ENCODE data around the gene RHOD.
A peak's percentile ranks its signal among the peaks of the same experiment; 100 is the strongest.

The RHOD gene

DNA sequence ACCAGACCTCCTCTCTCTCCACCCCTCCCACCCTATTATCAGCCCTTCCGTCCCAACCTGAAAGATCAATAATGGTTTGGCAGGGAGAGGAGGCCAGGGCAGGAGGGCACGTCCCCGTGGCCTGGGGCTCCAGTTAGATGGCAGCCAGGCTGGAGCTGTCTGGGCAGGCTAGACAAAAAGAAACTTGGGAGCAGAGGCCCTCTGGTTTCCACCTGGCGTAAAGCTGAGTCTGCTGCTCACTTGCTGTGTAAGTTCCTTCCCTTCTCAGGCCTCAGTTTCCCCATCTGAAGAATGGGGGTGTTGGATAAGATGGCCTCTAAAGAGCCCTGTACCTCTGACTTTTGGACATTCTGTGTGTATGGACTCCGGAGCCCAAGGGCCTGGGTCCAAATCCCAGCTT is 3.8 kb upstream of the RHOD start:
- H3K9ac ChIP-seq (ENCODE audit: low read depth, low read length): no peak overlapping the region
- H3K4me3 ChIP-seq (ENCODE audit: low read length): no peak overlapping the region
- peaks cover 4% of the 10 kb centered on the region; the same call in 1 of the 2 replicates for H3K4me1 ChIP-seq (ENCODE audit: insufficient read depth, low read length)
- no peaks in the 10 kb centered on the region for H3K36me3 ChIP-seq (ENCODE audit: insufficient read depth, low read depth, low read length)
- no peaks in the 10 kb centered on the region for H3K9me3 ChIP-seq (ENCODE audit: insufficient read depth, low read depth, low read length)
- H3K27me3 ChIP-seq (ENCODE audit: insufficient read depth, low read length): peaks cover 26% of the 10 kb centered on the region
- H3K27ac ChIP-seq (ENCODE audit: low read length): no peak overlapping the region

DNA sequence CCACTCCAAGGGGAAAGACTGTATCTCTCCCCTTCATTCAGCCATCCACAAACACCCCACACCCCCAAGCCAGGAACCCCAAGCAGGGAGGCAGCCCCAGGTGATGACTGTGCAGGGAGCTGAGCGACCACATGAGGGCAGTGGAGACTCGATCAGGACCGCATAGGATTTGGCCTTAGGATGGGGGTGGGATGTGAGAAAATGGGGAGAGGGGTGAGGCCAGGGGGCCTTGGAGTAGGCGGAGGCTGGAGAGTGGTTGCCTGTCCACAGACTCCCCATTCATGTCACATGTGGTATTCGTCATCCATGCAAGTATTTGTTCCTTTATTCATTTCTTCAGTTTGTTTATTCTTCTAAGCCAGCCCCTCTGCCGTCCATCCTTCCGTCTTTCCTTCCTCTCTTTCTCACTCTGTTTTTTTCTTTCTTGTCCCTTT is 2.7 kb upstream of the RHOD start:
- Histone ChIP-seq H3K36me3 (ENCODE audit: insufficient read depth, low read depth, low read length) (no peaks in the 10 kb centered on the region), H3K27ac (ENCODE audit: low read length) (no peak overlapping the region), H3K9me3 (ENCODE audit: insufficient read depth, low read depth, low read length) (no peaks in the 10 kb centered on the region), H3K4me1 (ENCODE audit: insufficient read depth, low read length) (peaks cover 4% of the 10 kb centered on the region; the same call in 1 of the 2 replicates), H3K9ac (ENCODE audit: low read depth, low read length) (no peak overlapping the region), H3K27me3 (ENCODE audit: insufficient read depth, low read length) (peaks cover 26% of the 10 kb centered on the region), H3K4me3 (ENCODE audit: low read length) (no peak overlapping the region)

DNA sequence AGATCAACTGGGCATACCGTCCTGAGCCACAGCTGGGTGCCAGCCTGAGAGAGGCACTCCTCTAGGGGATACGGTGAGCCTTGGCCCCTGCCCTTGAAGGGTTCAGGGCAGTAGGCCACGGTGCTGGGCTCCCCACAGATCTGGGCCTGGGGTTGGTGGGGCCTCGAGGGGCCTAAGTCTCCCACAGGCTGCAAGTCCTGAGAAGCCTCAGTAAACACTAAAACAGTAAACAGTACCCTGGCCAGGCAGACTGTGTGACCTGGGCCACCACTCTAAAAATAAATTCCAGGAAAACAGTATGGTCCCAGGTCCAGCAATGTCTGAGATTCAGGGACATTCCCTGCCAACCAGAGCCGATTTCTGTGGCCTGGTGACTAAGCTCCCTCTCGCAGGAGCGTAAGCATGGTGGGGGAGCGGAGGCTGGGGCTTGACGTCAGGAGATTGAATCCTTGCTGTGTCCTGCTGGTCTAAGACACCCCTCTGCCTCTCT is 2.3 kb upstream of the RHOD start:
- H3K27me3 ChIP-seq (ENCODE audit: insufficient read depth, low read length): peaks cover 26% of the 10 kb centered on the region
- H3K9me3 ChIP-seq (ENCODE audit: insufficient read depth, low read depth, low read length): no peaks in the 10 kb centered on the region
- H3K9ac ChIP-seq (ENCODE audit: low read depth, low read length): no peak overlapping the region
- H3K4me1 ChIP-seq (ENCODE audit: insufficient read depth, low read length): peaks cover 4% of the 10 kb centered on the region; the same call in 1 of the 2 replicates
- H3K36me3 ChIP-seq (ENCODE audit: insufficient read depth, low read depth, low read length): no peaks in the 10 kb centered on the region
- H3K4me3 ChIP-seq (ENCODE audit: low read length): no peak overlapping the region
- no peak overlapping the region for H3K27ac ChIP-seq (ENCODE audit: low read length)

DNA sequence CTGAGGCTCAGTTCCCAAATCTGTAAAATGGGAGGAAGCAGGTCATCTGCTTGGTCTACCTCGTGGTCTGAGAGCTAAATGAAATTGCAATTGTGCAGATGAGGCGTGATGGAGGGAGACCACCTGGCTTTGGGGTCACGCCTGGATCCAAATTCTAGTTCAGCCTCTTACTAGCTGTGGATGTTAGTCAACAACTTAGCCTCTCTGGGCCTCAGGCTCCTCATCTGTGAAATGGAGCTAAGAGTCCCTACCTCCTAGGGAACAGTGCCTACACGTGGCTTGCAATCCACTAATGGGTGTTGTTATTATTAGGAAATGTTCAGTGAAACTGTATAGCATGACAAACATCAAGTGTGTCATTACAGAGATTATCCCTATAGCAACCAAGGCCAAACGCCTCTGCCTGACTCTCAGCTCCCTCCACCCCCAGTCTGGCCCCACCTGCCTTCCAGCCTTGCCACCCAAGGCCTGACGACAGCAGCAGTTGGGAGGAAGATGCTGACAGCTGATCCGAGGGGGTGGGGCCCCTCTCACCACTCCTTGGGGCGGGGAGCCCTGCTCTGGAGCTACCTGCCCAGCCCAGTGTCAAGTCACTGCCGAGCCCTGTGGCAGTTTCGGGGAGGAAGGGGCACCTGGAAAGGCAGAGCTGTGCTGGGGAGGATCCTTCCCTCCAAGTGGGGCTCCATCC is 1.7 kb upstream of the RHOD start:
- no peaks in the 10 kb centered on the region for H3K9me3 ChIP-seq (ENCODE audit: insufficient read depth, low read depth, low read length)
- peaks cover 26% of the 10 kb centered on the region for H3K27me3 ChIP-seq (ENCODE audit: insufficient read depth, low read length)
- H3K9ac ChIP-seq (ENCODE audit: low read depth, low read length): no peak overlapping the region
- no peaks in the 10 kb centered on the region for H3K36me3 ChIP-seq (ENCODE audit: insufficient read depth, low read depth, low read length)
- no peak overlapping the region for H3K4me3 ChIP-seq (ENCODE audit: low read length)
- H3K4me1 ChIP-seq (ENCODE audit: insufficient read depth, low read length): peaks cover 4% of the 10 kb centered on the region; the same call in 1 of the 2 replicates
- no peak overlapping the region for H3K27ac ChIP-seq (ENCODE audit: low read length)

DNA sequence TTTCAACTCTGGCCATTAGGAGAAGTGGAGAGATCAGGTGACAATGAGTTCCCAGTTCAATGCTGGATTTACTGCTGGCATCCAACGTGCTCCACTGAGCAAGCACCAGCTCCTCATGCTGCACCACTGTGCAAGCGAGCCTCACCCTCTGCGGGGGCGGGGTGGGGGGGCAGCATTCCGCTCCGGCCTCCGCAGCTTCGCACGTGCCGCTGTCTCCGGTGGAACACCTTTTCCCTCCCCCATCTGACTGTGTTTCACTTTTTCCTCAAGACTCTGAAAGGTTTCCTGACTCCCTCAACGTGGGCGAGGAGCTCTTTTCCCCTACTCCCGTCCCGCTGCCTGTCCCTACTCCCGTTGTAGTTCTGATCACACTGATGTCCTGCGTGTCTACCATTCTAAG is 835 bp upstream of the RHOD start:
- no peaks in the 10 kb centered on the region for H3K9me3 ChIP-seq (ENCODE audit: insufficient read depth, low read depth, low read length)
- H3K4me1 ChIP-seq (ENCODE audit: insufficient read depth, low read length): peaks cover 4% of the 10 kb centered on the region; the same call in 1 of the 2 replicates
- H3K9ac ChIP-seq (ENCODE audit: low read depth, low read length): no peak overlapping the region
- no peaks in the 10 kb centered on the region for H3K36me3 ChIP-seq (ENCODE audit: insufficient read depth, low read depth, low read length)
- H3K4me3 ChIP-seq (ENCODE audit: low read length): peak overlapping the region; percentile 68; the same call in 1 of the 2 replicates
- no peak overlapping the region for H3K27ac ChIP-seq (ENCODE audit: low read length)
- H3K27me3 ChIP-seq (ENCODE audit: insufficient read depth, low read length): peaks cover 26% of the 10 kb centered on the region

DNA sequence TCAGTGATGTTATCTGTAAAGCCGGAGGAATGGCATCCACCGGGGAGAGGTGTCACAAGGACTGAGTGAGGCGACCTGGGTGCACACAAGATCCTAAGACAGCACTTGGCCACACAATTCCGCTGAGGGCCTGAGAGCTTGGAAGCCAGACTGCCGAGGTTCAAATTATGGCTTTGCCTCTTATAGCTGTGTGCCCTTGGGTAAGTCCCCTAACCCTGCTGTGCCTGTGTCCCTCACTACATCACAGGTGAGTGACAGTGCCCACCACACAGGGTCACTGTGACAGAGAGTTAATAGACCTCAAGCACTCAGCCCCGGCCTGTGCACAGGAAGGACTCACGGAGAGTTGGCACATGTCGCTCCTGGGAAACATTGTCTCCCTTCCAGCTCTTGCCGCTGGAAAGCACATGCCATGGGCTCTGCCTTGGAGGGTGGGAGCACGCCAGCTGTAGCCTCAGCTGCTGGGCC is 592 bp downstream of the RHOD start:
- Histone ChIP-seq H3K27ac (ENCODE audit: low read length) (no peak overlapping the region), H3K36me3 (ENCODE audit: insufficient read depth, low read depth, low read length) (no peaks in the 10 kb centered on the region), H3K9me3 (ENCODE audit: insufficient read depth, low read depth, low read length) (no peaks in the 10 kb centered on the region), H3K9ac (ENCODE audit: low read depth, low read length) (peak overlapping the region; percentile 6; the same call in 1 of the 2 replicates), H3K4me3 (ENCODE audit: low read length) (peak overlapping the region; percentile 68), H3K4me1 (ENCODE audit: insufficient read depth, low read length) (peaks cover 4% of the 10 kb centered on the region; the same call in 1 of the 2 replicates), H3K27me3 (ENCODE audit: insufficient read depth, low read length) (peaks cover 26% of the 10 kb centered on the region)

DNA sequence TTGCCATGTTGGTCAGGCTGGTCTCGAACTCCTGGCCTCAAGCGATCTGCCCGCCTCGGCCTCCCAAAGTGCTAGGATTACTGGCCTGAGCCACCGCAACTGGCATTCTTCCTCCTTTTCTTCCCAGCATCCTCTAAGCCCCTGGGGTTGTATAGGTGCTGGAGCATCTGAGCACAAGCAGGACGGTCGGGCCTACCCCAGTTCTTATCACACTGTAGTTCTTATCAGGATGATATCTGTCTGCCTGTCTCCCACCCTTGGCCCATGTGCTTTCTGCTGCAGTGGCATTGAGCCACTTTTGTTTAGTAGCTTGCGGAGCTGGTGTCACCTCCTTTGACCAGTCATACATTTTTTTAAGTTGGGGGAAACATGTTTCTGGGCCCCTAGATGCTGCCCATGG is 1.9 kb downstream of the RHOD start:
- Histone ChIP-seq H3K27ac (ENCODE audit: low read length) (no peak overlapping the region), H3K4me1 (ENCODE audit: insufficient read depth, low read length) (peaks cover 4% of the 10 kb centered on the region; the same call in 1 of the 2 replicates), H3K36me3 (ENCODE audit: insufficient read depth, low read depth, low read length) (no peaks in the 10 kb centered on the region)

DNA sequence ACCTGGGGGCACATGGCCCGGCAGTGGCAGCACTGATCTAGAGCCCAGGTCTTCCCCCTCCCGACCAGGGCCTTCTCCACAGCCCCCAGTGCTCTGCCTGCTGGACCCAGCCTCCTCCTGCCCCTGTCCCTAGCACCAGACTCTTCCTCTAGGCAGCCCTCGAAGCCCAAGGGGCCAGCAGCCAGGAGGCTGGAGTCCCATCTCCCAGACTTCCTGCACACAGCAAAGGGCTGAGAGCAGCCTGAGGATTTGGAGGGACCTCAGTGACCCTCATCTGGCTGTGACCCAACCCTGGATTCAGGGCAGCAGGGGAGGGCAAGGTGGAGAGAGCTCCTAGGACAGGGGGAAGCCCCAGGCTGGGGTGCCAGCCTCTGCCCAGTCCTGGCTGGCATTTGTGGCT is 3.0 kb downstream of the RHOD start:
- H3K4me1 ChIP-seq (ENCODE audit: insufficient read depth, low read length): peaks cover 4% of the 10 kb centered on the region; the same call in 1 of the 2 replicates
- H3K9ac ChIP-seq (ENCODE audit: low read depth, low read length): no peak overlapping the region
- no peaks in the 10 kb centered on the region for H3K36me3 ChIP-seq (ENCODE audit: insufficient read depth, low read depth, low read length)
- no peak overlapping the region for H3K4me3 ChIP-seq (ENCODE audit: low read length)
- peaks cover 26% of the 10 kb centered on the region for H3K27me3 ChIP-seq (ENCODE audit: insufficient read depth, low read length)
- no peak overlapping the region for H3K27ac ChIP-seq (ENCODE audit: low read length)
- no peaks in the 10 kb centered on the region for H3K9me3 ChIP-seq (ENCODE audit: insufficient read depth, low read depth, low read length)

More for the DNA sequence above, 1.9 kb downstream of the RHOD start:
- Histone ChIP-seq H3K4me3 (ENCODE audit: low read length) (no peak overlapping the region), H3K9me3 (ENCODE audit: insufficient read depth, low read depth, low read length) (no peaks in the 10 kb centered on the region), H3K9ac (ENCODE audit: low read depth, low read length) (no peak overlapping the region), H3K27me3 (ENCODE audit: insufficient read depth, low read length) (peaks cover 26% of the 10 kb centered on the region)

DNA sequence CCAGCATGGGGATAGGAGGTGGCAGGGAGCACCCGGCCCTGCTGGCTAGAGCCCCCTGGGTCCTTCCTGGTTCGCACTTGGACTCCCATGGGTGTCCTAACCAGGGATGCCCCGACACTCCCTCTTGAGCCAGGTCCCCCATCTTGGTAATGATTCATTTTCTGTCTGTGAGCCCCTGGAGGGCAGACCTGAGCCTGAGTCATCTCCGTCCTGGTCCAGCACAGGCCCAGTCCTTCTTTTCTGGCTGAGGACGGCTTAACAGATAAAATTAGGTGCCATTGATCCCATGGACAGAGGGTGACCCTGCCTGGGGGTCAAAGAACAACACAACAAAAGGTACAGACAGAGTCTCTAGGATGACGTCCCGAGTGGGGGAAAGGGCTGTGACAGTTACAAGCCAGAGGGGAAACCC is 3.5 kb downstream of the RHOD start:
- H3K4me1 ChIP-seq (ENCODE audit: insufficient read depth, low read length): peaks cover 4% of the 10 kb centered on the region; the same call in 1 of the 2 replicates
- H3K36me3 ChIP-seq (ENCODE audit: insufficient read depth, low read depth, low read length): no peaks in the 10 kb centered on the region
- H3K9ac ChIP-seq (ENCODE audit: low read depth, low read length): no peak overlapping the region
- no peaks in the 10 kb centered on the region for H3K9me3 ChIP-seq (ENCODE audit: insufficient read depth, low read depth, low read length)
- peaks cover 24% of the 10 kb centered on the region for H3K27me3 ChIP-seq (ENCODE audit: insufficient read depth, low read length)
- no peak overlapping the region for H3K27ac ChIP-seq (ENCODE audit: low read length)
- H3K4me3 ChIP-seq (ENCODE audit: low read length): no peak overlapping the region

DNA sequence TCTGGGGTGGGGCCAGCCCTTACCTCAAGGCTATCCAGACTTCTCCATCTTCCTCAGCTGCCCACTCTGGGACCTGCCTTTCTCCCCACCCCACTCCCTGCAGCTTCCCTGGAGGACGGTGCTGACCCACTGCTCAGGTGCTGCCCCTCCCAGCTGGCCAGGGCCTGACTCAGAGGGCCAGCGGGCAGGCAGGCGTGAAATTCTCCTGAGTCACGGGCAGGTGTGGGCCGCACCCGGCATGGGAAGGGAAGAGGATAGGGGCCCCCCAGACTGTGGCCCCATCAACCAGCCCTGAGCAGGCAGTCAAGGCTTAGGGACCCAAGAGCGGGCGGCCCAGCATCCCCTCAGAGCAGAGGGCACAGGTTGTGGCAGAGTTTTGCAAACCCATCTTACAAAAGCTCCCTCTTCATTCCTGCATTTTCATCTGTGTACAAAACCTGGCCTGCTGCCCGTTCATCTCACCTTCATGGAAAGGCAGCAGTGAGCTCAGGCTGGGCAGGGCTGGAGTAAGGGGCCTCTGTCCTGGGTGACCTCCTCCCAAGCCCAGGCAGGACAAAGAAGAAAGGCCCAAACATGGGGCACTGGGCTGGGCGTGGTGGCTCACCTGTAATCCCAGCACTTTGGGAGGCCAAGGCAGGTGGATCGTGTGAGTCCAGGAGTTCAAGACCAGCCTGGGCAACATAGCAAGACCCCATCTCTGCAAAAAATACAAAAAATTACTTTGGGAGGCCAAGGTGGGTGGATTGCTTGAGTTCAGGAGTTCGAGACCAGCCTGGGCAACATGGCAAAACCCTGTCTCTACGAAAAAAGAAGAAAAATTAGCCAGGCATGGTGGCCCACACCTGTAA is 6.1 kb downstream of the RHOD start:
- Histone ChIP-seq H3K9ac (ENCODE audit: low read depth, low read length) (no peak overlapping the region), H3K36me3 (ENCODE audit: insufficient read depth, low read depth, low read length) (no peaks in the 10 kb centered on the region), H3K27me3 (ENCODE audit: insufficient read depth, low read length) (no peaks in the 10 kb centered on the region), H3K4me3 (ENCODE audit: low read length) (no peak overlapping the region), H3K4me1 (ENCODE audit: insufficient read depth, low read length) (no peaks in the 10 kb centered on the region), H3K27ac (ENCODE audit: low read length) (no peak overlapping the region), H3K9me3 (ENCODE audit: insufficient read depth, low read depth, low read length) (no peaks in the 10 kb centered on the region)

DNA sequence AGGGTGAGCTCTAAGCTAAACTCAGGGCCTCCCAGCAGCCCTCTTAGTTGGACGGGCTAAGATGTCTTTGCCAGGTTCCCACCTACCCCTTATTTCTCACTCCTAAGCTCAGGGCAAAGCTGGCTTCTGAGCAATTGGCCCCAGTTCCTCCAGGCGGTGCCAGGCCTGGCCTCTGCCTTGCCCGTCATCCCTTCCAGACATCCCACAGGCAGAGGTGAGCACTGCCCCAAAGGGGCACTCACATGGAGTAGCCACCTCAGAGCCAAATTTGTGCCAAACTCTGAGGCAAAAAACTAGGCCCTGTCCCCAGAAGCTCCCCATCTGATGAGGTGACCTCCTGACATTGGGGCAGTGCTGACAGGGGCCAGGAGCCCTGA is 9.7 kb downstream of the RHOD start:
- Histone ChIP-seq H3K4me3 (ENCODE audit: low read length) (no peak overlapping the region), H3K4me1 (ENCODE audit: insufficient read depth, low read length) (no peaks in the 10 kb centered on the region), H3K9ac (ENCODE audit: low read depth, low read length) (no peak overlapping the region), H3K27me3 (ENCODE audit: insufficient read depth, low read length) (no peaks in the 10 kb centered on the region), H3K9me3 (ENCODE audit: insufficient read depth, low read depth, low read length) (no peaks in the 10 kb centered on the region), H3K27ac (ENCODE audit: low read length) (no peak overlapping the region), H3K36me3 (ENCODE audit: insufficient read depth, low read depth, low read length) (no peaks in the 10 kb centered on the region)

Data from iPS-20b (cell line).